Prostate gland (tissue), 2 donors: Measurements from ENCODE around the gene CENPV. TPM values are rescaled to one million over a fixed set of nuclear protein-coding genes. Genes with fewer than 3 reads are reported as not detected.

Experiments used
- DNase-seq: peaks from one replicate; pipeline ENCODE4 v3.0.0-alpha.2; 2019; ENCODE audit warnings: low spot score
- H3K27ac ChIP-seq, 2 donors: fragments of 200-600 bp; sonication (generic); 2 replicates each; pipeline ENCODE4 v1.5.1; 2017 to 2019
- H3K27me3 ChIP-seq: fragments of 200-600 bp; sonication (generic); replicated peaks from 2 replicates; pipeline ENCODE4 v1.5.1; 2019; ENCODE audit not compliant: insufficient read depth
- H3K36me3 ChIP-seq, 2 donors: fragments of 200-600 bp; sonication (generic); 1 replicate in 1 of 2; 2 replicates in 1 of 2; pipeline versions ENCODE4 v1.5.1 to v1.8.1; 2017 to 2019
- H3K4me1 ChIP-seq: fragments of 200-600 bp; sonication (generic); replicated peaks from 2 replicates; pipeline ENCODE4 v1.5.1; 2019
- H3K4me3 ChIP-seq, 2 donors: fragments of 200-600 bp; sonication (generic); 2 replicates each; pipeline ENCODE4 v1.5.1; 2017 to 2019
- H3K9me3 ChIP-seq: fragments of 200-600 bp; sonication (generic); 2 replicates; pipeline ENCODE4 v1.5.1; 2017
- POLR2A ChIP-seq: fragments of 450-650 bp; IDR thresholded peaks from one replicate; pipeline ENCODE4 v1.6.1; 2016; ENCODE audit warnings: antibody characterized with exemption, mild to moderate bottlenecking
- POLR2AphosphoS5 ChIP-seq: sonication (generic); formaldehyde crosslinking; IDR thresholded peaks from one replicate; pipeline ENCODE4 v1.6.1; 2017; ENCODE audit warnings: antibody characterized with exemption
- WGBS: methylation state at CpG from one replicate; pipeline ENCODE4 v1.1.5; 2018; 5-methylcytosine and 5-hydroxymethylcytosine counted together
- intact Hi-C: fragments of 100-400 bp; cut with DNase I; formaldehyde crosslinking; loops from one replicate; pipeline ENCODE4 v1.14.2; 2022
- total RNA-seq, 2 donors: library from RNA; depleted of rRNA; stranded (reverse); fragments of >200 nt; gene quantifications; one replicate each; pipeline ENCODE4 v1.1.0, GENCODE V29; 2016
- TF ChIP-seq, protein P1 (sequence below), 4 experiments: fragments of 200-600 bp in 2 of 4; fragments of 450-650 bp in 2 of 4; sonication (generic) in 2 of 4; IDR thresholded peaks; 1 replicate in 3 of 4; 2 replicates in 1 of 4; pipeline ENCODE4 v1.5.1; 2016 to 2019; ENCODE audit warnings: antibody characterized with exemption in 4 of 4, mild to moderate bottlenecking in 2 of 4, moderate library complexity in 2 of 4

Gene CENPV
- total RNA-seq, 2 donors from 2014 or later, result 29.8 to 71.5 TPM

DNA sequence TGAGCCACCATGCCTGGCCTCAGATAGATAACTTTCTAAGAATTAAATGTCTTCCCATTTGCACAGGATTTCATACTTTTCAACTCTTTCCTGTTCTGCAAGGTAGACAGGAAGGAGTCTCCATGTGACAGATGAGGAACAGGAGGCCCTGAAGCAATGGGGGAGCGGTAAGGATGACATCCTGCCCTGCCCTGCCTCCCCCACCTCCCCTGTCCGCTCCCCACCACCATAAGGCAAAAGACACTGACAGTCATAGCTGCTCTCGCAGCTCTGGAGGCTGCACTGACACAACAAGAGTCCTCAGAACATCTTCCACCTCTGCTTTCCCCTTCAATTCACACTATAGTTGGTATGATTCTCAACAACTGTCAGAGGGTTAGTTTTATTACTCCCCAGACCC, 9.7 kb downstream of the CENPV start:
- TF ChIP-seq POLR2A, result no peak
- TF ChIP-seq, protein P1, sequence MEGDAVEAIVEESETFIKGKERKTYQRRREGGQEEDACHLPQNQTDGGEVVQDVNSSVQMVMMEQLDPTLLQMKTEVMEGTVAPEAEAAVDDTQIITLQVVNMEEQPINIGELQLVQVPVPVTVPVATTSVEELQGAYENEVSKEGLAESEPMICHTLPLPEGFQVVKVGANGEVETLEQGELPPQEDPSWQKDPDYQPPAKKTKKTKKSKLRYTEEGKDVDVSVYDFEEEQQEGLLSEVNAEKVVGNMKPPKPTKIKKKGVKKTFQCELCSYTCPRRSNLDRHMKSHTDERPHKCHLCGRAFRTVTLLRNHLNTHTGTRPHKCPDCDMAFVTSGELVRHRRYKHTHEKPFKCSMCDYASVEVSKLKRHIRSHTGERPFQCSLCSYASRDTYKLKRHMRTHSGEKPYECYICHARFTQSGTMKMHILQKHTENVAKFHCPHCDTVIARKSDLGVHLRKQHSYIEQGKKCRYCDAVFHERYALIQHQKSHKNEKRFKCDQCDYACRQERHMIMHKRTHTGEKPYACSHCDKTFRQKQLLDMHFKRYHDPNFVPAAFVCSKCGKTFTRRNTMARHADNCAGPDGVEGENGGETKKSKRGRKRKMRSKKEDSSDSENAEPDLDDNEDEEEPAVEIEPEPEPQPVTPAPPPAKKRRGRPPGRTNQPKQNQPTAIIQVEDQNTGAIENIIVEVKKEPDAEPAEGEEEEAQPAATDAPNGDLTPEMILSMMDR (IDR thresholded peaks at IDR 0.05), result no peak
- no peak for TF ChIP-seq POLR2AphosphoS5
- no peak overlapping the region for H3K27ac ChIP-seq
- no peaks in the 10 kb centered on the region for H3K36me3 ChIP-seq
- 93% methylated on average over 3 of the region's 3 CpGs for WGBS
- H3K27me3 ChIP-seq, result no peaks in the 10 kb centered on the region
- H3K4me3 ChIP-seq, result no peak overlapping the region
- DNase-seq, result no peak
- H3K4me1 ChIP-seq, result no peaks in the 10 kb centered on the region
- intact Hi-C loops, result no loop called here
- no peaks in the 10 kb centered on the region for H3K9me3 ChIP-seq

DNA sequence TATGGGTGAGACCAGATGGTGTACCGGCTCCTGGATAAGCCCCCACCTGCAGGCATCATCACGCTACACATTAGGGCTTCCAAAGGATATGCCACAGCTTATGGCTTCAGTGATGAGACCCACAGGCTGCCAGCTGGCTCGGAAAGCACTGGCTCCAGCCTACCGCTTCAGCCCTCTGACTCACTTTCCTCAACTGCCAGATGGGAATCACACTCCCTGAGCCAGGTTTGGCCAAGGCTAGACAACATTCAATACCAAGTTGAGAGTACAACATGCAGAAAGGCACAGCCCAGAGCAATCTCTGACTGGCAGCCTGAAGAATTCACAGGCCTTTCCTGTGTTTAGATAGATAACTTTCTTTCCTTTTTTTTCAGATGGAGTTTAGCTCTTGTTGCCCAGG, 10.3 kb downstream of the CENPV start:
- TF ChIP-seq POLR2AphosphoS5, result no peak
- TF ChIP-seq, protein P1 (IDR thresholded peaks at IDR 0.05), result no peak
- TF ChIP-seq POLR2A, result no peak
- no peaks in the 10 kb centered on the region for H3K36me3 ChIP-seq
- no peaks in the 10 kb centered on the region for H3K27me3 ChIP-seq
- no peak overlapping the region for H3K27ac ChIP-seq
- H3K4me3 ChIP-seq, result no peak overlapping the region
- intact Hi-C loops, result no loop called here
- DNase-seq, result no peak
- 90% methylated on average over 4 of the region's 4 CpGs for WGBS
- no peaks in the 10 kb centered on the region for H3K4me1 ChIP-seq
- no peaks in the 10 kb centered on the region for H3K9me3 ChIP-seq

DNA sequence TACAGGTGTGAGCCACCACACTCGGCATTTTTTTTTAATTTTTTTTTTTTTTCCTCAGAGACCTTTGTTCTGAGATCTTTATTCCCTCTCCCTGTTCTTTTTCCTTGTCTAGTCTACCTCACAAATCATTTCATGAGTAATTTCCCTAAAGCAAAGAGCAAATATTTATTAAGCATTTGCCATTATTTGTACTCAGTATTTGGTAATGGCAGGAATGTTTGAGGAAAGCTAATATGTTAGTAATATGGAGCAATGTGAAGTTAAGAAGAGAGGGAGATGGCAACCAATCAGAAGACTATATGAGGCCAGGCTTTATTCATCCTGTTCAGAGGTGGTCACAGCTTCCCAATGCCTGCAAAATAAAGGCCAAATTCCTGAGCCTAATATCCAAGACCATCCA, 13.3 kb downstream of the CENPV start:
- no peak for TF ChIP-seq POLR2A
- no peak for TF ChIP-seq POLR2AphosphoS5
- TF ChIP-seq, protein P1 (IDR thresholded peaks at IDR 0.05), result no peak
- Histone ChIP-seq H3K9me3 (no peaks in the 10 kb centered on the region), H3K27ac (no peak overlapping the region), H3K36me3 (no peaks in the 10 kb centered on the region), H3K4me1 (no peaks in the 10 kb centered on the region), H3K4me3 (no peak overlapping the region), H3K27me3 (no peaks in the 10 kb centered on the region)
- intact Hi-C loops, result no loop called here
- 80% methylated on average over 1 of the region's 1 CpG for WGBS
- DNase-seq, result no peak

DNA sequence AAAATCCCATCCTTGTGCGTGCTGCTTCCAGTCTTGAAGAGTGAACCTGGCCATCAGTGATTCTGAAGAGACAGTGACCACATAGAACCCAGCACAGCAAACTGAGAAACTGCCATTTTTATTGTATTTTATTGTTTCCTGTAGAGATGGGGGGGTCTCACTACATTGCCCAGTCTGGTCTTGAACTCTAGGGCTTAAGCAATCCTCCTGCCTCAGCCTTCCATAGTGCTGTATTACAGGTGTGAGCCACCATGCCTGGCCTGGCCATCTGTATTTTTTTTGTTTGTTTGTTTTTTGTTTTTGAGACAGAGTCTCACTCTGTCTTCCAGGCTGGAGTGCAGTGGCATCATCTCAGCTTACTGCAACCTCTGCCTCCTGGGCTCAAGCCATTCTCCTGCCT, 13.9 kb downstream of the CENPV start:
- Histone ChIP-seq H3K27me3 (no peaks in the 10 kb centered on the region), H3K36me3 (no peaks in the 10 kb centered on the region), H3K4me3 (no peak overlapping the region), H3K9me3 (no peaks in the 10 kb centered on the region), H3K4me1 (no peaks in the 10 kb centered on the region), H3K27ac (no peak overlapping the region)
- DNase-seq, result no peak
- TF ChIP-seq POLR2A (no peak), POLR2AphosphoS5 (no peak)
- TF ChIP-seq, protein P1 (IDR thresholded peaks at IDR 0.05), result no peak
- 96% methylated on average over 1 of the region's 1 CpG for WGBS
- intact Hi-C loops, result no loop called here

DNA sequence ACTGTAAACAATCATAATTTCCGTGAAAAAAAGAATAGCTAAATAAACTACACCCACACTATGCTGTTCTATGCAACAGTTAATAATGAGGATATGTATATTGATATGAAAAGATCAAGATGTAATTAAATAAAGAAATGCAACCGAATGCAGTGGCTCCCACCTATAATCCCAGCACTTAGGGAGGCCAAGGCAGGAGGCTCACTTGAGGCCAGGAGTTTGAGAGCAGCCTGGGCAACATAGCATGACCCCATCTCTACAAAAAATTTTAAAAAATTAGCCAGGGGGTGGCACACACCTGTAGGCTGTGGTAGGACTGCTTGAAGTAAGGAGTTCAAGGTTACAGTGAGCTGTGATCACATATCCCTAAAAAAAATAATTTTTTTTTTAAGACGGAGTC, 14.9 kb downstream of the CENPV start:
- Histone ChIP-seq H3K4me1 (no peaks in the 10 kb centered on the region), H3K4me3 (no peak overlapping the region), H3K27ac (no peak overlapping the region), H3K36me3 (no peaks in the 10 kb centered on the region), H3K27me3 (no peaks in the 10 kb centered on the region), H3K9me3 (no peaks in the 10 kb centered on the region)
- intact Hi-C loops, result no loop called here
- TF ChIP-seq POLR2A, result no peak
- TF ChIP-seq POLR2AphosphoS5, result no peak
- TF ChIP-seq, protein P1 (IDR thresholded peaks at IDR 0.05), result no peak
- WGBS, result 89% methylated on average over 3 of the region's 3 CpGs
- DNase-seq, result no peak
